Bronchial epithelial cell (primary cell): ENCODE measurements around the gene F2R. TPM values are rescaled to one million over a fixed set of nuclear protein-coding genes. Genes with fewer than 3 reads are reported as not detected.

Source experiments
- DNase-seq: peaks from one replicate; pipeline ENCODE4 v3.0.0-alpha.2; 2010; ENCODE audit warnings: low read depth
- FAIRE-seq: peaks from 2 replicates; lab custom pipeline; 2011; peaks lifted over from hg19 to GRCh38; lab: Jason Lieb, UNC
- H3K27me3 ChIP-seq: 2 replicates; pipeline ENCODE4 v1.5.1; 2011; ENCODE audit warnings: low read length; ENCODE audit not compliant: control insufficient read depth, insufficient read depth
- H3K36me3 ChIP-seq: 2 replicates; pipeline ENCODE4 v1.5.1; 2011; ENCODE audit warnings: low read length; ENCODE audit not compliant: control insufficient read depth, insufficient read depth
- H3K4me3 ChIP-seq: 2 replicates; pipeline ENCODE4 v1.5.1; 2011; ENCODE audit warnings: mild to moderate bottlenecking, low read depth, low read length, control low read depth
- total RNA-seq: library from RNA; depleted of rRNA; stranded (reverse); fragments of >200 nt; gene quantifications from 2 replicates; pipeline ENCODE4 v1.2.1, GENCODE V29; 2014
- TF ChIP-seq, protein P1 (sequence below): IDR thresholded peaks from 2 replicates; pipeline ENCODE4 v1.5.1; 2011; ENCODE audit warnings: mild to moderate bottlenecking, moderate library complexity, low read length, control low read depth, inconsistent platforms; ENCODE audit not compliant: insufficient read depth, severe bottlenecking

F2R gene
- total RNA-seq, 1 donor from 2014 or later = 12.1 TPM

DNA sequence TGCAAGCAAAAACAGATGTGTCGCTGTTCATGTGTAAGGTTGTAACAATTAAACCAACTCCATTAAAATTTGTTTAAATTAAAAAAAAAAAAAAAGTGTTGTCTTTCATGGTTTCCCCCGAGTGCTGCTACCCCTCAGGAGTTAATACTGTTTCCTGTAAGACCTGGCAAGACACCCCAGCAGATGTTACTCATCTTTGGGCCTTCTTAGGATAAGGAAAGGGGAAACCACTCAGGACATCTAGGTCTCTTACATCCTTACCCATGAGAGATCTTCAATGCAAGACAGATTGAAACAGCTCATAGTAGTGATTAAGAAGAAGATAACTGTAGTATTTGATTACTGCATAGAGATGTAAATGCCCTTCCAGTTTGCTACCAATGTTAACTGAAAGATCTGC, 33.5 kb upstream of the F2R start:
- FAIRE-seq = no peak

GRCh38 chr5:76683816-76684731, 31.9 kb upstream of the F2R start:
- DNase-seq (no peak), FAIRE-seq (no peak)
- TF ChIP-seq, protein P1, sequence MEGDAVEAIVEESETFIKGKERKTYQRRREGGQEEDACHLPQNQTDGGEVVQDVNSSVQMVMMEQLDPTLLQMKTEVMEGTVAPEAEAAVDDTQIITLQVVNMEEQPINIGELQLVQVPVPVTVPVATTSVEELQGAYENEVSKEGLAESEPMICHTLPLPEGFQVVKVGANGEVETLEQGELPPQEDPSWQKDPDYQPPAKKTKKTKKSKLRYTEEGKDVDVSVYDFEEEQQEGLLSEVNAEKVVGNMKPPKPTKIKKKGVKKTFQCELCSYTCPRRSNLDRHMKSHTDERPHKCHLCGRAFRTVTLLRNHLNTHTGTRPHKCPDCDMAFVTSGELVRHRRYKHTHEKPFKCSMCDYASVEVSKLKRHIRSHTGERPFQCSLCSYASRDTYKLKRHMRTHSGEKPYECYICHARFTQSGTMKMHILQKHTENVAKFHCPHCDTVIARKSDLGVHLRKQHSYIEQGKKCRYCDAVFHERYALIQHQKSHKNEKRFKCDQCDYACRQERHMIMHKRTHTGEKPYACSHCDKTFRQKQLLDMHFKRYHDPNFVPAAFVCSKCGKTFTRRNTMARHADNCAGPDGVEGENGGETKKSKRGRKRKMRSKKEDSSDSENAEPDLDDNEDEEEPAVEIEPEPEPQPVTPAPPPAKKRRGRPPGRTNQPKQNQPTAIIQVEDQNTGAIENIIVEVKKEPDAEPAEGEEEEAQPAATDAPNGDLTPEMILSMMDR = no peak
- Histone ChIP-seq H3K36me3 (no peaks in the 10 kb centered on the region), H3K4me3 (no peak overlapping the region), H3K27me3 (no peaks in the 10 kb centered on the region)

More for the DNA sequence above, 33.5 kb upstream of the F2R start:
- H3K4me3 ChIP-seq = no peak overlapping the region
- TF ChIP-seq, protein P1 = no peak
- H3K27me3 ChIP-seq = no peaks in the 10 kb centered on the region
- no peak for DNase-seq
- no peaks in the 10 kb centered on the region for H3K36me3 ChIP-seq

DNA sequence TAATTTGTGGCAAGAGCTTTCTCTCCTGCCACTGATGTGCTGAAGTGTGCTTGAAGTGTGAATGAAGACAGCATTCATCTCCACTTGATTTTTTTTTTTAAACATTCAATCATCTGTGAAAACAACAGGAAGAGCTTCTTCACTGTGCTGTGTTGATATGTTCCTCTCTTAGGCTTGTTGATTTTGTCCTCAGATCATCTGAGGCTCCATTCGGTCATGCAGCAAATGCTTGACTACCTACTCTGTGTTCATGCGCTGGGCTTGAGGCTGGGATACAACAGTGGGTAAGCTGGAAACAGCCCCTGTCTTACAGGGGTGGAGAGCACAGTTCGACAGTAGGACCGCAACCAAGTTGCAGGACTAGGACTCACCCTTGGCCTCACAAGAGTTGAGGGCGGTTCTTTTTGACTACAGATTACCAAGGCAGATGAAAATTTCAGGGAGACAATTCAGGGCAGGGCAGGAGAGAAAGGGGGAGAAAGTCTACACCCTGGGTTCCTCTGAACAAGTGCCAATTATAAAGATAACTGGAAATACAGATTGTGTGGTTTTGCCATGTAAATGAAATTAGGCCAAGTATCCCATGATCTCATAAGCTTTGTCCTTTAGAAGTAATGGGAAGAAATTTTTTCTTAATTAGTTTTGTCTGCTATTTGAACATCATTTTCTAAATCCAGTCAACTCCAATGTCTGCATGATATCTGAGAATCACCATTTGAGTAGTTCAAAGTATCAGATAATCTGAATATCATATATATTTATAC, 31.0 kb upstream of the F2R start:
- no peak for FAIRE-seq
- no peak overlapping the region for H3K4me3 ChIP-seq
- TF ChIP-seq, protein P1 = no peak
- no peaks in the 10 kb centered on the region for H3K36me3 ChIP-seq
- no peak for DNase-seq
- no peaks in the 10 kb centered on the region for H3K27me3 ChIP-seq

- H3K36me3 ChIP-seq = no peaks in the 10 kb centered on the region
- FAIRE-seq = no peak
- no peak overlapping the region for H3K4me3 ChIP-seq
- DNase-seq = no peak
- no peaks in the 10 kb centered on the region for H3K27me3 ChIP-seq
- TF ChIP-seq, protein P1 = no peak
Observed at GRCh38 chr5:76685704-76686103, 30.2 kb upstream of the F2R start.

DNA sequence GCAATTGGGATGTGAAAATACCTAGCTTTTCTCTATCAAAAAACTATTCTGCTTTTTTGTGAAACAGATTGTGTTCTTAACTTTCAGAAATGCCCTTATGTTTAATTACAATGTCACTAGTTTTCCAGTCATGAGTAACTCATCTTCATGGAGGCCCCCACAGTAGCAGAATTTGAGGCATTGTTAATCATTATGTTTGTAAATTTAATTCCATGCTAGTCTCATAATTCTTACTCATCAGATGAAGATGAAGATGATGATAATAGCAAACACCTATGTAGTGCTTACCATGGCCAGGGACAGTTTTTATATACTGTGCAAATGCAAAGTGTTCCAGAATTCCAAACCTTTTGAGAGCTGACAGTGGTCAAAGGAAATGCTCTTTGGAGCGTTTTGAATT, 27.7 kb upstream of the F2R start:
- no peaks in the 10 kb centered on the region for H3K27me3 ChIP-seq
- DNase-seq (no peak), FAIRE-seq (no peak)
- TF ChIP-seq, protein P1 = no peak
- H3K36me3 ChIP-seq = no peaks in the 10 kb centered on the region
- H3K4me3 ChIP-seq = no peak overlapping the region
